ENCODE measurements around the gene ZNF324B. TPM values are rescaled to one million over a fixed set of nuclear protein-coding genes. Genes with fewer than 3 reads are reported as not detected.
A peak's percentile ranks its signal among the peaks of the same experiment; 100 is the strongest.

ZNF324B gene
- total and polyA plus RNA-seq, 2 of the 4 experiments (the other 2 are of a cell fraction), result 3.5 to 4.1 TPM

DNA sequence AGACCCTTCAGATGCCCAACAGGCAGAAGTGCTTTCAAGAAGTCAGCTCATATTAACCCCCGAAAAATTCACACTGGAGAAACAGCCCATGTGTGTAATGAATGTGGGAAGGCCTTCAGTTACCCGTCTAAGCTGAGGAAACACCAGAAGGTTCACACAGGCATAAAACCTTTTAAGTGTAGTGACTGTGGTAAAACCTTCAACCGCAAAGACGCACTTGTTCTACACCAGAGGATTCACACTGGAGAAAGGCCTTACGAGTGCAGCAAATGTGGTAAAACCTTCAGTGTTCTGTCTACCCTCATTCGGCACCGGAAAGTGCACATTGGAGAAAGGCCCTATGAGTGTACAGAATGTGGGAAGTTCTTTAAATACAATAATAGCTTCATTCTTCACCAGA lies 34.4 kb upstream of the ZNF324B start:
- Histone ChIP-seq H2BK15ac (ENCODE audit: low read depth, low read length) (no peak overlapping the region), H3K4ac (ENCODE audit: low read depth, low read length) (no peak overlapping the region), H4K5ac (ENCODE audit: low read depth, low read length) (no peak overlapping the region), H2BK120ac (ENCODE audit: low read depth, low read length) (no peak overlapping the region), H3K18ac (ENCODE audit: low read depth, low read length) (no peak overlapping the region), H2BK20ac (ENCODE audit: low read depth, low read length) (no peak overlapping the region), H3K27me3 (ENCODE audit: control insufficient read depth, insufficient read depth, low read length) (no peaks in the 10 kb centered on the region), H3K4me3 (ENCODE audit: insufficient read depth, low read depth, low read length) (no peak overlapping the region), H2AFZ (replicated peaks; ENCODE audit: low read length, poor library complexity) (no peak overlapping the region), H4K91ac (ENCODE audit: insufficient read depth, low read depth, low read length) (no peak overlapping the region), H3K23ac (ENCODE audit: low read depth, low read length) (no peak overlapping the region), H3K4me2 (ENCODE audit: low read depth, low read length) (no peak overlapping the region), H2AK5ac (ENCODE audit: low read depth, low read length) (no peak overlapping the region), H2BK5ac (ENCODE audit: low read depth, low read length, poor library complexity, severe bottlenecking) (no peak overlapping the region), H2AK9ac (replicated peaks; ENCODE audit: low read depth, low read length, poor library complexity) (no peak overlapping the region), H3K36me3 (ENCODE audit: control insufficient read depth, insufficient read depth, low read length) (peaks cover 52% of the 10 kb centered on the region), H3K4me1 (ENCODE audit: control insufficient read depth, insufficient read depth, low read length) (no peaks in the 10 kb centered on the region), H3K9me3 (ENCODE audit: control insufficient read depth, insufficient read depth, low read length) (peaks cover 22% of the 10 kb centered on the region), H3K79me1 (ENCODE audit: low read depth in 1 of 2, low read length in 2 of 2) (peaks cover 23 to 32% of the 10 kb centered on the region in 2 experiments), H3K9me1 (ENCODE audit: insufficient read depth, low read length) (no peaks in the 10 kb centered on the region), H3K9ac (ENCODE audit: low read depth, low read length) (no peak overlapping the region), H4K20me1 (ENCODE audit: insufficient read depth, low read length) (no peaks in the 10 kb centered on the region), H3K14ac (replicated peaks; ENCODE audit: low read depth, low read length) (no peak overlapping the region), H3K27ac (ENCODE audit: insufficient read depth, low read length) (no peak overlapping the region), H3K56ac (ENCODE audit: extremely low read depth, insufficient read depth, low read length) (no peak overlapping the region), H4K8ac (ENCODE audit: low read depth in 2 of 2, low read length in 2 of 2) (no peak overlapping the region)
- ATAC-seq (ENCODE audit: low read depth) (no peak), DNase-seq (no peak)
- BruUV-seq (replicated peaks), result TSS peak; percentile 53
- no peak for TF ChIP-seq RCOR1 (IDR thresholded peaks at IDR 0.05; ENCODE audit: insufficient replicate concordance, low read length)
- TF ChIP-seq FOS (IDR thresholded peaks at IDR 0.05; ENCODE audit: low read depth, low read length), result no peak
- no peak for TF ChIP-seq POLR2A (IDR thresholded peaks at IDR 0.05; ENCODE audit: low read depth, low read length)
- no peak for TF ChIP-seq NFE2L2 (IDR thresholded peaks at IDR 0.05; ENCODE audit: low read depth, low read length)
- no peak for TF ChIP-seq RFX5 (IDR thresholded peaks at IDR 0.05; ENCODE audit: low read depth, low read length)
- TF ChIP-seq, protein P1, sequence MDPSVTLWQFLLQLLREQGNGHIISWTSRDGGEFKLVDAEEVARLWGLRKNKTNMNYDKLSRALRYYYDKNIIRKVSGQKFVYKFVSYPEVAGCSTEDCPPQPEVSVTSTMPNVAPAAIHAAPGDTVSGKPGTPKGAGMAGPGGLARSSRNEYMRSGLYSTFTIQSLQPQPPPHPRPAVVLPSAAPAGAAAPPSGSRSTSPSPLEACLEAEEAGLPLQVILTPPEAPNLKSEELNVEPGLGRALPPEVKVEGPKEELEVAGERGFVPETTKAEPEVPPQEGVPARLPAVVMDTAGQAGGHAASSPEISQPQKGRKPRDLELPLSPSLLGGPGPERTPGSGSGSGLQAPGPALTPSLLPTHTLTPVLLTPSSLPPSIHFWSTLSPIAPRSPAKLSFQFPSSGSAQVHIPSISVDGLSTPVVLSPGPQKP (IDR thresholded peaks at IDR 0.05; ENCODE audit: borderline replicate concordance, low read depth, low read length), result no peak
- TF ChIP-seq CHD1 (IDR thresholded peaks at IDR 0.05; ENCODE audit: low read depth, low read length), result no peak
- TF ChIP-seq CEBPB (IDR thresholded peaks at IDR 0.05; ENCODE audit: low read depth, low read length), result no peak
- TF ChIP-seq, protein P2, sequence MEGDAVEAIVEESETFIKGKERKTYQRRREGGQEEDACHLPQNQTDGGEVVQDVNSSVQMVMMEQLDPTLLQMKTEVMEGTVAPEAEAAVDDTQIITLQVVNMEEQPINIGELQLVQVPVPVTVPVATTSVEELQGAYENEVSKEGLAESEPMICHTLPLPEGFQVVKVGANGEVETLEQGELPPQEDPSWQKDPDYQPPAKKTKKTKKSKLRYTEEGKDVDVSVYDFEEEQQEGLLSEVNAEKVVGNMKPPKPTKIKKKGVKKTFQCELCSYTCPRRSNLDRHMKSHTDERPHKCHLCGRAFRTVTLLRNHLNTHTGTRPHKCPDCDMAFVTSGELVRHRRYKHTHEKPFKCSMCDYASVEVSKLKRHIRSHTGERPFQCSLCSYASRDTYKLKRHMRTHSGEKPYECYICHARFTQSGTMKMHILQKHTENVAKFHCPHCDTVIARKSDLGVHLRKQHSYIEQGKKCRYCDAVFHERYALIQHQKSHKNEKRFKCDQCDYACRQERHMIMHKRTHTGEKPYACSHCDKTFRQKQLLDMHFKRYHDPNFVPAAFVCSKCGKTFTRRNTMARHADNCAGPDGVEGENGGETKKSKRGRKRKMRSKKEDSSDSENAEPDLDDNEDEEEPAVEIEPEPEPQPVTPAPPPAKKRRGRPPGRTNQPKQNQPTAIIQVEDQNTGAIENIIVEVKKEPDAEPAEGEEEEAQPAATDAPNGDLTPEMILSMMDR (conservative IDR thresholded peaks at IDR 0.05; ENCODE audit: low read depth, low read length), result no peak
- no peak for TF ChIP-seq BHLHE40 (IDR thresholded peaks at IDR 0.05; ENCODE audit: low read depth, low read length)
- no peak for TF ChIP-seq MXI1 (IDR thresholded peaks at IDR 0.05; ENCODE audit: borderline replicate concordance, low read depth, low read length)
- no peak for TF ChIP-seq USF2 (IDR thresholded peaks at IDR 0.05; ENCODE audit: low read depth, low read length)
- TF ChIP-seq MAZ (IDR thresholded peaks at IDR 0.05; ENCODE audit: borderline replicate concordance, low read depth, low read length), result no peak
- TF ChIP-seq MAFK (IDR thresholded peaks at IDR 0.05; ENCODE audit: low read depth, low read length), result no peak
- TF ChIP-seq RAD21 (IDR thresholded peaks at IDR 0.05; ENCODE audit: low read length), result no peak
- WGBS, 2 experiments (ENCODE audit: extremely low coverage in 2 of 2, insufficient read length in 1 of 2), result 100% methylated on average over 2 of the region's 7 CpGs; no CpG with 5 or more reads in 1 of the 2 experiments
- ChIA-PET POLR2A (ENCODE audit: unreplicated experiment) (no interaction called here), CTCF (no interaction called here)
- in situ Hi-C loops (cut with MboI; ENCODE audit: low sequenced_read_pairs), result no loop called here
- dilution Hi-C loops (cut with HindIII; ENCODE audit: low sequenced_read_pairs, unreplicated experiment), result no loop called here
- intact Hi-C loops (cut with micrococcal nuclease), result no loop called here
